ENCODE results near the gene PAWR.

DNA sequence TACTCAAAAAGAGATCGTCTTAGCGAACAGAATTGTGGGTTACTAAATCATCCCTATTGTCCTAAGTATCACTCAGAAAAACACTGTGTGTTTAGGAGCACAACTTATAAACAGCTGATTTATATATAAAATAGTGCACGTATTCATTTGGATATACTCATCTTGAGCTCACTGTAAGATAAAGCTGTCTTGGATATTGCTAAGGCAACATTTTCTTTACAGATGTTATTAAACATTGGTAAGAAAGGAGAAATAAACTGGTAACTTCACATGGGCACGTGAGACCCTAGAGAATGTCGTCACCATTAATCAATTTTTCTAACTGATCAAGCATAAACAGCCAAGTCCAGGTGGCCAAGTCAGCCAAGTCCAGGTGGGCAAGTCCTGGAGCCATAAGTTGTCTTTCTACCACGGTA lies 1.7 kb downstream of the PAWR start:
- TF ChIP-seq TAF1 (IDR thresholded peaks at IDR 0.05; ENCODE audit: low read depth, low read length) = no peak
- TF ChIP-seq POLR2A (IDR thresholded peaks at IDR 0.05; ENCODE audit: low read depth, low read length) = no peak
